HG02943 (cell line): Measurements from ENCODE around the gene ZBTB49.
A peak's percentile ranks its signal among the peaks of the same experiment; 100 is the strongest.

Experiments used
- ATAC-seq: cut with Tn5 transposase; IDR thresholded peaks from one replicate; pipeline ENCODE4 v1.9.1; 2021; ENCODE audit warnings: mild to moderate bottlenecking, low read depth, moderate library complexity; ENCODE audit not compliant: unreplicated experiment

The ZBTB49 gene

DNA sequence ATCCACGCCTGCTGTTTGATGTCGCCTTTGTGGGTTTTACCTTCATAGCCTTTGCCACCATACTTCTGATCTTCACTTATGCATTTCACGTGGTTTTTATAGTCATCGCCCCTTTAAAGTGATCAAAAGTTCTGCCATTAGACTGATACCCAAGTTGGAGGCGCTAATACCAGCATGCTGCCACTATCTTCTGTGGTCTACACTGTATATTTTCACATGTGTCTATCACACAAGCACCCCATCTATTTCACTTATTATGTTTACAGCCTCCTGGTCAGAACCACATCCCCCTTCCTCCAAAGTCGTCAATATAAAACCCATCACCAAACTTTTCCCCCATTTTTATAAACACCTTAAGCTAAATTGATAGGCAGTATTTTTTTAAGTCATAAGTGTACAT is 8.3 kb upstream of the ZBTB49 start:
- no peak for ATAC-seq

DNA sequence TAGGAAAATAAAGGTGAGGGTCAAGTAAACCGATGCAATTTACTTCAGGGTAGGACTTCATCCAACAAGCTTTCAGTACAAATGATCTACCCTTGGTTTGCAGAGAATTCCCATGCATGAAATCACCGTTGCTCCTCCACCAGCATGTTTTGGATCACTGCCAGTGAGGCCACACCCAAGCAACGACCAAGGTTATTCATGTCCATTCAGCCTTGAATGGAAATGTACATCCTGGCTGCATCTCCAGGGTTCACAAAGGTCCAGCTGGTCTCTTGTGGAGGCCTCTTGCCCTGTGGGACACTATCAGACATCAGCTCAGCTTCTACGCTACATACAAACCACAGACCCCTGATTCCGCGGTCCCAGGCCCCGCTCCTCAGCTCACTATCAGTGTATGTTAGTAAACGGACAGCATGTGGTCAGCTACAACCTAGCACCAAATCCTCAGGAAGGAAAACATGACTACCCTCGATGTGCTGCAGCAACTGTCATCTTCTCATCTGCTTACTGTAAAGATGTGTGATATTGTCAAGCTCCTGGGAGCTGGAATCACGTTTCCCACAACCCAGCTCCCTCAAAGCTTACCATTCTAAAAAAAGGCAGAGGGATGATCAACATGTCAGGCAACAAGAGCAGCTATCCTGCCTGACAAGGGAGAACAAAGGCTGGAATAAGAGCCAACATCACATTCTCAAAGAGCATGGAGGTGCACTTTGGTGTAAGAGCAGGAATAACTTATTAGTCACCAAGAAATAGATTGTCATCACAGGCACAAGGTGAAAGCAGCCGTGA is 5.0 kb upstream of the ZBTB49 start:
- no peak for ATAC-seq

DNA sequence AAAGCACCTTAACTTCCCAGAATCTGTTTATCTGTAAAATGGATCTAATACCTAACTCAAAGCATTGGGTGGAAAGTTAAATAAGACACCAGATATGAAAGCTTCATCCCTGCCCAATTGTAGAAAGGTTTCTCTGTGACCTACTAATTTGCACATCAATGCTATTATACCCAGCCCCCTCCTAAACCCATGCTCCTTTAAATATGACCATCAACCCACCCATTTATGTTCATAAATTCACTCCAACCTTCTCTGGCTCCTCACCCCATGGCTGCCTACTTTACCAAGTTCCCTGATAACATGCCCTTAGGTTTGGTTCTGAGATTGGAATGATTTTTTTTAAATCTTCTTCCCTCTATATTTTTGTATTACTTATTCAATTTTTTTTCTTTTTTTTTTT is 2.0 kb upstream of the ZBTB49 start:
- no peak for ATAC-seq

DNA sequence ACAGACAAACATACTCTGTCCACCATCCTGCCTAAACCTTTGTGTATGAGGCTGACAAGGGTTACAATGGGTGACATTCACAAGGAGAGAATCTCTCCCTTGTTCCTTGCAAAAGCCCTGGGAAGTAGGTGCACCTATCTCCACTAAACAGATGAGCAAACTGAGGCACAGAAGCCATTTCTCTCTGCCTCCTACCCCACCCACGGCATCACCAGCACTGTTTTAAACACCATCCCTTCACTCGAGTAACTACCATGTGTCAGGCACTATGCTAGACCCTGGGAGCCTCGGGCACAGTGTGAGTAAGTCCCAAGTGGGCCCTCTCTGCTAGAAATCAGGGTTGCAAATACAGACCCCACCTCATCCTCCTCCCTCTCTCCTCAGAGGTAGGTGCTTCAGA is 996 bp upstream of the ZBTB49 start:
- ATAC-seq: no peak

DNA sequence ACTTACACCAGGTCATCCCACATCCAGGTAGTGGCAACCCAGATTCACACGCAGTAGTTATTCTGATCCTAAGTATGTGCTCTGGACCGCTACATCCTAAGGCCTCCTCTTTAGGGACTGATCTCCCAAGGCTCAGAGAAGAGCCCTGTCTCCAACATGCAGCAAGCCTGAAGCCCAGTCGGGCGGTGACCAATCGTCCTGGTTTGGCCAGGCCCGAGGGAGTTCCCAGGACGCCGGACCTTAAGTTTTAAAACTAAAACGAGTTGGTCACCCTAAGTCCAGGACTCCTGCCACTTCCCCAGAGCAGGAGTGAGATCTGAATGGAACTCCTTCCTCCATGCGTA is 482 bp upstream of the ZBTB49 start:
- ATAC-seq: peak; percentile 23

DNA sequence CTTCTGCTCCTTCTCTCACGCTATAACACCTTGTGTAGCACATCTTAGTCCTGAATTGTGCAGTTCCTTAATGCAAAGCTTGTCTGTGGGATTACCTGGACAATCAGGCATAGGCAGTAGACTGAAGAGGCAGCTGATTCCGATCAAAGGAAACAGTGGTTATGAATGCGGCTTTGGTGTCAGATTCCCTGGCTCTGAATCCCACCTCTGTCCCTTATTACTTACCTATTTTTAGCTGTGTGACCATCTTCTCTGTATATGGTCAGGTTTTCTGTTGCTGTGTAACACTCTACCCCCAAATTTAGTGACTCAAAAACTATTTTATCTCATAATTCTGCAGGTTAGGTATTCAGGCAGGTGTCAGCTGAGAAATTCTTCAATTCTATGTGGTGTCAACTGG is 3.2 kb downstream of the ZBTB49 start:
- no peak for ATAC-seq

DNA sequence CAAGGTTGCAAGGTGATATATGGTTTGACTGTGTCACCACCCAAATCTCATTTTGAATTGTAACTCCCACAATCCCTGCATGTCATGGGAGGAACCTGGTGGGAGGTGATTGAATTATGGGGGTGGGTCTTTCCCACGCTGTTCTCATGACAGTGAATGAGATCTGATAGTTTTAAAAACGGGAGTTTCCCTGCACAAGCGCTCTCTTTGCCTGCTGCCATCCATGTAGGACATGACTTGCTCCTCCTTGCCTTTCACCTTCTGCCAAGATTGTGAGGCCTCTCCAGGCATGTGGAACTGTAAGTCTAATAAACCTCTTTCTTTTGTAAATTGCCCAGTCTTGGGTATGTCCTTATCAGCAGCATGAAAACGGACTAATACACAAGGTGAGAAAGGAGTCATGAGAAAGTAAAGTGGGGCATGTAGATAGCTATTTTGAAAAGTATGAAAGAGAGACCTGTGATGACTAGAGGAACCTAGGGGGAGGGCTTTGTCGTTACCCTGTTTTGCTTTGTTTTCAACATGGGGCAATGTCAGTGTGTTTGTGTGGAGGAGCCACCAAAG is 6.3 kb downstream of the ZBTB49 start:
- no peak for ATAC-seq

DNA sequence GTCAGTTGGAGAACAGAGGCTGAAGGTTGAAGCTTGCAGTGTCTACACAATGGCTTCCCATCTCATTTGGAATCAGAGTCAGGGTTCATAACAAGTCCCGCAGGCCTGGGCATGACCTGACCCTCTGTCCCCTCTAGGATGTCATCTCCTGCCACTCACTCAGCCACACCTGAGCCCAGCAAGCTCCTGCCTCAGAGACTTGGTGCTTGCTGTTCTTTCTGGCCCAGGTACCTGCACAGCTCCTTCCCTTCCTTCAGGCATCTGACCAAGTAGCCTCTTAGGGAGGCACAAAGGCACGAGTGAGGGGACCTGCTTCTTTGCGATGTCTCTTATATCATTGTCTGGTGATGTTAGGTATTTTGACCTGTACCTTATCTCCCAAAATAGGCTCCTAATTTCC is 9.0 kb downstream of the ZBTB49 start:
- ATAC-seq: no peak

DNA sequence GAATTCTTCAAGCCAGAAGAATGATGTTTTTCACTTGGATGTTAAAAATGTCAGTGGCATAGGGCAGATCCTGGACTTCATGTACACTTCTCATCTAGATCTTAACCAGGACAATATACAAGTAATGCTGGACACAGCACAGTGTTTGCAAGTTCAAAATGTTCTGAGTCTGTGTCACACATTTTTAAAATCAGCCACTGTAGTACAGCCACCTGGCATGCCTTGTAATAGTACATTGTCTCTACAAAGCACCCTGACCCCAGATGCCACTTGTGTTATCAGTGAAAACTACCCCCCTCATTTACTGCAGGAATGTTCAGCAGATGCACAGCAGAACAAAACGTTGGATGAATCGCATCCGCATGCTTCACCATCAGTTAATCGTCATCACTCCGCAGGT is 11.9 kb downstream of the ZBTB49 start:
- no peak for ATAC-seq

DNA sequence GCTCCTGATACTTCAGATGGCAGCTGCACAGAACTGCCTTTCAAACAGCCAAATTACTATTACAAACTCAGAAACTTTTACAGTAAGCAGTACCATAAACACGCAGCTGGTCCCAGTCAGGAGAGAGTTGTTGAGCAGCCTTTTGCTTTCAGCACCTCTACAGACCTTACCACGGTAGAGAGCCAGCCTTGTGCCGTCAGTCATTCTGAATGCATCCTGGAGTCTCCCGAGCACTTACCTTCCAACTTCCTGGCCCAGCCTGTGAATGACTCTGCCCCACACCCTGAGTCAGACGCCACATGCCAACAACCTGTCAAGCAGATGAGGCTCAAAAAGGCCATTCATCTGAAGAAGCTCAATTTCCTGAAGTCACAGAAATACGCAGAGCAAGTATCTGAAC is 12.4 kb downstream of the ZBTB49 start:
- ATAC-seq: no peak

DNA sequence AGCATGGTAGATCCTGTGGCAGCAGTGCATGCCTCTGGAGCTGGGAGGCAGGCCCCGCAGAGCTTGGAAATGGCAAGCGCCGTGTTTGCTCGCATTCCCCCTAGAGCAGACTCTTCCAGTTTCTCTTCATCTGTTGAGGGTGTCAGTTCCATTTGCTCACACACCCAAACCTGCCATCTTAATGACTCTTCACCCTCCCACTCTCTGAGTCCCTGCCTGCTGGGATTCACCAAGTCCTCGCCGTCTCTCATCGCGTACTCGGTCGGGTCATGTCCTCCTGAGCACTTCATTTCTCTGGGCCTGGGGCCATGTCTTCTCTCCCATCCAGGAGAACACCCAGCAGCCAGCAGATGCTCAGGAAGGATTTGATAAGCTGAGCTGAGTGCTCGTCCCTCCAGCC is 16.9 kb downstream of the ZBTB49 start:
- ATAC-seq: no peak

DNA sequence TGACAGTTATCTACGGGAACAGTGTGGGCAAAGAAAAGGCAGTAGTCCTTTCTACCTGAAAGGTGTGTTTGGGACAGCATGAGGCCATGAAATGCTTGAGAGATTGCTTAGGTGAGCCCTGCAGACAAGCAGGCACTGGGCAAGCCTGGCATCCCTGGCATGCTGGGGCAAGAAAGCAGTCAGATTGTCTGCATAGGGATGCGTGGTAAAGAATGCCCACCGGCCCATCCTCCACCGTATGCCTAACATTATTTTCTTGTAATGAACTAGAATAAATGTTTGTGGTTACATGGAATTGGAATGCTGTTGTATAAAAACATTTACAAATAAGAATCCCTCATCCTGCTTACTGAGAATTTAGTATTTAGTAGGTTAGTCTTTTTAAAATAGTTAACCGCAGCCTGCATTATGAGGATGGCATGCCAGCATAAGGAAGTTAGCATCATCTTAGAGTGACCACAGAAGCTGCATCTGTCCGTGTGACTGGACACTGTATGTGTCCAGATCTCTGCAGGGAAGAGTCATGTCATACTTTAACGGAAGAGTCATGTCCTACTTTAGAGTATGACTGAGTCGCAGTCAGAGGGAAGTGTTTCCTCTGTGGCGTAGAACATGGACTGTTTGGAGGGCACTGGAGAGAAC is 18.9 kb downstream of the ZBTB49 start:
- ATAC-seq: no peak

DNA sequence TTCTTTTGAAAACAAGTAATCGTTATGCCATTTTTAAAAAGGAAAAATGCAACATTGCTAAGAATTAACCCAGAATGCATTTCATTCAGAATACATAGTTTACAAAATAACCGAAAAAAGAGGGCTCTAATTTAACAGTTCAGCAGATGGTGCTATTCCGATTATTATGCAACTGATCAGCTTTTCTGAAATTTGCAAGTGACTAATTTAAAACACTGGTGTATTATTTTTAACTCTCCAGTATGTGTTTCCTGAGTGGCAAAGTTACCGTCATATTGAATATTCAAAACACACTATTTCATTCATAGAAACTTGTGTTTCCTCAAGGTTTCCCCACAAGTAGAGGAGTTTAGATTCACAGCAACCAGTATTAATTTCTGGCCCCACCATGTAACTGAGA is 21.1 kb downstream of the ZBTB49 start:
- ATAC-seq: no peak

DNA sequence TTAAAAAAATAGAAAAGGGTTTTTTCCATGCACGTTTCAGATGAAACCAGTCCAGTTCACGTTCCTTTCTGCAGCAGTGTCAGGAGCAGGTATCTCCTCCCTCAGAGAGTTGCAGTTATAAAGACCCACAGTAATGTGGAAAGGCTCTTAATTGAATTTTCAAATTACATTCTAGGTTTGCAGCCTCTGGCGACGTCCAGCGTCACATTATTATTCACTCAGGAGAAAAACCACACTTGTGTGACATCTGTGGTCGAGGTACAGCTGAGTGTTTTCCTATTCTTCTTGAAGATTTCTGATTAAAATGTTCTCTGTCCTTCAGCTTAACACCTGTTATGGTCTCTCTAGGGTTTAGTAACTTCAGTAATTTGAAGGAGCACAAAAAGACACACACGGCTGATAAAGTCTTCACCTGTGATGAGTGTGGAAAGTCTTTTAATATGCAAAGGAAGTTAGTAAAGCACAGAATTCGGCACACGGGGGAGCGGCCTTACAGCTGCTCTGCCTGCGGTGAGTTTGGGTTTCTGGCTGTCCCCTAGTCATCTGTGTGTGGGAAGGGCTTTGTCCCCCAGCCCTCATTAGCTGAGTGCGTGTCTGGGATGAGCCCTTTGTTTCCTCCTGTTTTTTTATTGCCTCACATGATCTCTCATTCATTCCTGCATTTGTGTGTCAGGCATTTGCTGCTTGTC is 25.6 kb downstream of the ZBTB49 start:
- ATAC-seq: no peak

DNA sequence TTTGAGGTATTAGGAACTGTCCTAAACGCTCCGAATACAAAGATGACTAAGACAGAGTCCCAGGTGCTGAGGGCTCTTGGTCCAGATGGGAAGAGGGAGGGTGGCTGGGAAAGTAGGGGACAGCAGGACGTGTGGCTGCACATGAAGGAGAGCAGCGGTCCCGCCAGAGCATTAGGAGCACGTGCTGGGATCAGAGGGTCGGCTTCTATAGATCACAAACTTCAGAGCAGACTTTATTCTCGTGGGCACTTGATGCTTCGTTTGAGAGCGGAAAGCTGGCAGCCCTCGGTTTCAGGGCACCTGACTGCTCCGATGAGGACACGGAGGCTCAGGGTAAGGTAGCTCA is 26.1 kb downstream of the ZBTB49 start:
- no peak for ATAC-seq

DNA sequence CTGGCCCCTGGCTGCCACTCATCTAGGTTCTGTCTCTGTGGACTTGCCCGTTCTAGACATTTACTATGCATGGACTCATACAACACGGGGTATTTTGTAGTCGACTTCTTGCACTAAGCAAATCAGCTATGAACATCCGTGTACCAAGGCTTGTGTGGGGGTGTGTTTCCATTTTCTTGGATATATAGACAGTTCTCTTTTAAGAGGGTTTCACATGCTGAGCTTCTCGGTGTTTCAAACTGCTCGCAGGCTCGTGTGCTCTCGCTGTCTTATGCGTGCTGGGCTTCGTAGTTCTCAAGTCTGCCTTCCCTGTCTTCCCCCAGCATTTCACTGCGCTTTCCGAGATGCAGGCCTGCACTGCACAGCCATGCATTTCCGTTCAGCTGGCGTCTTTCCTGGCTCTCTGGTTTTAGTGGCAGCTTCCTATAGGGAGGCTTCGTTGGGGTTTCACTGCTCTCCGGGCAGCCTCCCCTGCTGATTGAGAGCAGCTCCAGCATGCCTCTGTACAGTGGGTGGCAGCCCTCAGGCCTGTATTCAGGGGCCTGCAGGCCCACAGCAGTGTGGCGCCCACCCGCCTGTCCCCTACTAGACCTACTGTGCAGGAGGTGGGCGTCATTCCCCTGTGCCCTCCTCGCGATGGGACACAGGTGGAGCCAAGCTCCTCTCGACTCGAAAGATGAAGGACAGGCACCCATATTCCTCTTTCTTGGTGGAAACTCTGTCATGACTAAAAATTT is 27.6 kb downstream of the ZBTB49 start:
- no peak for ATAC-seq

DNA sequence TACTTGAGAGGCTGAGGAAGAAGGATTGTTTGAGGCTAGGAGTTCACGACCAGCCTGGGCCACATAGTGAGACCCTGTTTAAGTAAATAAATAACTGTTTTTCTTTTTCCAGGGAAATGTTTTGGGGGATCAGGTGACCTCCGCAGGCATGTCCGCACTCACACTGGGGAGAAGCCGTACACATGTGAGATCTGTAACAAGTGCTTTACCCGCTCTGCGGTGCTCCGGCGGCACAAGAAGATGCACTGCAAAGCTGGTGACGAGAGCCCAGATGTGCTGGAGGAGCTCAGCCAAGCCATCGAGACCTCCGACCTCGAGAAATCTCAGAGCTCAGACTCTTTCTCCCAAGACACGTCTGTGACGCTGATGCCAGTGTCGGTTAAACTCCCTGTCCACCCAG is 30.5 kb downstream of the ZBTB49 start:
- ATAC-seq: no peak

DNA sequence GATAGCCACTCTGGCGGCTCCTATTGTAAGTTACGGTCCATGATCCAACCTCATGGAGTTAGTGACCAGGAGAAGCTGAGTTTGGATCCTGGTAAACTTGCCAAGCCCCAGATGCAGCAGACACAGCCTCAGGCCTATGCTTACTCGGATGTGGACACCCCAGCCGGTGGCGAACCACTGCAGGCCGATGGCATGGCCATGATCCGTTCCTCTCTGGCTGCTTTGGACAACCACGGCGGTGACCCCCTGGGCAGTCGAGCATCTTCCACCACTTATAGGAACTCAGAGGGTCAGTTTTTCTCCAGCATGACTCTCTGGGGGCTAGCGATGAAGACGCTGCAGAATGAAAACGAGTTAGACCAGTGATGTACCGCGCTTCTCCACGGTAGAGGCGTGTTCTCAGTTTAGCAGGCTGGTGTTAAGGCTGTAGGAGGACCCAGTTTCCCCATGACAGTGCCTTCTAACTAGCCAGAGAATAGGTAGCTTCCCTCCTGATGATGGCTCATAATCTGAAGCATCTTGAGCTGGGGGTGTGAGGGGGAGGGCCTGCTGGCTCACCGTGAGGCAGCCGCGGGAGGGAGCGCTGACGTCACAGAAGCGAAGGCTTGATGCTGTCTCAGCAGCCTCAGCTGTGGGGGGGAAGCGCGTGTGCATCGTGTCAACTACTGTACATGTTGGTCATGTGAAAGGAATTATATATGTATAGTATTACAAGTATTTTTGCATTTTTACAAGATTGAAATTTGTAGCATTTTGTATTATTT is 31.1 kb downstream of the ZBTB49 start:
- no peak for ATAC-seq

DNA sequence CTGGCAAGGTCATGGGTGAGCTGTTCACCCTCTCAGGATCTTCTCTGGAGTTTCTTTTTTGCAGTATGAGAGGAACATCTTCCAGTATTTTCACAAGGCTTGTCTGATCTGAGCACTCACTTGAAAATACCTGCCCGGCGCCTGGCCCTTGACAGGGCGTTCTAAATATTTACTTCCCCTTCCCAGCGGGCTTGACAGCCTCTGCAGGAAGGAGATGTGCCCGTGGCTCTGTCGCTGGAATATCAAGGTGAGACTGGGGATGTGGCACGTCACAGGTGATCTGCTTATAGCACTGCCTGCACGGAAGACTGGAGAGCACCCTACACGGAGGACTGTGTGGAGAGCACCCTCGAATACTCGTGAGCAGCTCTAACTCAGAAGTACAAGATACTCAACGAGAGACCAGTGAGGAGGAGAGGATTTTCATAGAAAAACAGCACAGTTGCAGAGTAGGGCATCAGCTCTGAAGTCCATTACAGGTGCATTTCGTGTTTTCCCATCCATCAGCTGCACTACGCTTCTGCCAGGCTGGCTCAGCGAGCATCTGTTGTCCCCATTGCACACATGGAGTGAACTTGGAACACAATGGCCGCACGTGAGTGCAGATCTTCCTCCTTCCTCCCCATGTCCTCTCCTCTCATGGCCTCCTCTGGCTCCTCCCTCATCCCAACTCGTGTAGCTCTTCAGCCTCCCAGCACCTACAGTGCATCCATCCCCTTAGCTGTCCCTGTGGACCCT is 32.1 kb downstream of the ZBTB49 start:
- ATAC-seq: no peak
